Measurements from ENCODE around the gene PDLIM3. TPM values are rescaled to one million over a fixed set of nuclear protein-coding genes. Genes with fewer than 3 reads are reported as not detected.
A peak's percentile ranks its signal among the peaks of the same experiment; 100 is the strongest.
"Not testable (repeated sequence)": the region's sequence is repeated elsewhere in the genome, so short reads cannot be mapped to it uniquely, and the experiment has no call there.

Gene PDLIM3
- total RNA-seq, 1 donor = 3.0 TPM

DNA sequence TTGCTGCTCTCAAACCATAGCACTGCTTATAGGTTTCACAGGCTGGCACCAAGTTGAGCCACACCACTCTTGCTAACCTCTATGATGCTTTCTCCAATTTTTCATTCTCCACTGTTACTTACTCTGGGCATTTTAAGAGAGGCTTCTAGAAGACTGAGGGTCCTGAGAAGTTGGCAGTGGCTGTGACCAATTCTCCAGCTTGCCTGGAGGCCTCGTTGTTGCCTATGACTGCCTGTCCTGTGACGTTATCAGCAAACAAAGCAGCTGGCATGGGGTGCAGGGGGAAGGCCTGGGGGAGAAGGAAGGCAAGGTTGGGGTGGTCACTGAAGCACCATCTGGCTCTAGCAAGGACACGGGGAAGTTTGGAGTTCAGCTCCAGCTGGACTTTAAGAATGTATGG is 30.4 kb upstream of the PDLIM3 start:
- TF ChIP-seq CTCF (IDR thresholded peaks at IDR 0.05; ENCODE audit: insufficient read depth, low read length) = no peak
- no peak for DNase-seq (ENCODE audit: low read depth)

GRCh38 chr4:185564349-185564748 is 29.0 kb upstream of the PDLIM3 start:
- H3K4me3 ChIP-seq (ENCODE audit: low read depth, low read length) = no peak overlapping the region
- DNase-seq (ENCODE audit: low read depth) = no peak
- TF ChIP-seq CTCF (IDR thresholded peaks at IDR 0.05; ENCODE audit: insufficient read depth, low read length) = no peak

More for the DNA sequence above, 30.4 kb upstream of the PDLIM3 start:
- no peak overlapping the region for H3K4me3 ChIP-seq (ENCODE audit: low read depth, low read length)

DNA sequence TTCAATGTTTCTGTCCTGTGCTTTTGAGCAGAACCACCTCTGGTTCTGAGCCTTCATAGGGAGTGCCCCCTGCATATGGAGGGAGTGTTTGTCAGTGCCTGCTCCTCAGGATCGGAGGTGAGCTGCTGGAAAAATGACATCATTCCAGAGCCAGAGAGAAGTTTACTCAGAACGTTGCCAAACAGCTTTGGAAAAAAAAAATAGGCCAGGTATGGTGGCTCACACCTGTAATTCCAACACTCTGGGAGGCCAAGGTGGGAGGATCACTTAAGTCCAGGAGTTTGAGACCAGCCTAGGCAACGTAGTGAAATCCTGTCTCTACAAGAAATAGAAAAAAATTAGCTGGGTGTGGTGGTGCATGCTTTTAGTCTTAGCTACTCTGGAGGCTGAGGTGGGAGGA is 27.2 kb upstream of the PDLIM3 start:
- TF ChIP-seq CTCF (IDR thresholded peaks at IDR 0.05; ENCODE audit: insufficient read depth, low read length) = no peak
- no peak for DNase-seq (ENCODE audit: low read depth)
- no peak overlapping the region for H3K4me3 ChIP-seq (ENCODE audit: low read depth, low read length)

DNA sequence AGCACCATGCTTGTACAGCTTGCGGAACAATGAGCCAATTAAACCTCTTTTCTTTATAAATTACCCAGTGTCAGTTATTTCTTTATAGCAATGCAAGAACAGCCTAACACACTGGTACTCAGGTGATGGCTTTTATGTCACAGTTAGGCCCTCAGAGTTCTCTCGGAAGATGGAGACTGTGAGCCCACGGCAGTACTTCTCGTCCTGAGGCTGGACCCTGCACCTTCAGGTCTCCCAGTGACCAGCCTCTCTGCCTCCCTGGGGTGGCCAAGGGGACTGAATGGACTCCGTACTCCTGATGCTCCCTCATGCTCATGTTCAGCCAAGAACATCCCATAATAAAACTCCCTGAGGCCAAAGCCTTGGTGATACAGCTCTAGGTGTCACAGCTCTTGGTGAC is 25.0 kb upstream of the PDLIM3 start:
- H3K4me3 ChIP-seq (ENCODE audit: low read depth, low read length) = no peak overlapping the region
- no peak for DNase-seq (ENCODE audit: low read depth)
- TF ChIP-seq CTCF (IDR thresholded peaks at IDR 0.05; ENCODE audit: insufficient read depth, low read length) = no peak

- TF ChIP-seq CTCF (IDR thresholded peaks at IDR 0.05; ENCODE audit: insufficient read depth, low read length) = no peak
- DNase-seq (ENCODE audit: low read depth) = peak; percentile 27
- H3K4me3 ChIP-seq (ENCODE audit: low read depth, low read length) = no peak overlapping the region
These were observed 24.6 kb upstream of the PDLIM3 start for GRCh38 chr4:185559915-185560281.

GRCh38 chr4:185559251-185559914 is 24.1 kb upstream of the PDLIM3 start:
- DNase-seq (ENCODE audit: low read depth) = not testable (repeated sequence)

DNA sequence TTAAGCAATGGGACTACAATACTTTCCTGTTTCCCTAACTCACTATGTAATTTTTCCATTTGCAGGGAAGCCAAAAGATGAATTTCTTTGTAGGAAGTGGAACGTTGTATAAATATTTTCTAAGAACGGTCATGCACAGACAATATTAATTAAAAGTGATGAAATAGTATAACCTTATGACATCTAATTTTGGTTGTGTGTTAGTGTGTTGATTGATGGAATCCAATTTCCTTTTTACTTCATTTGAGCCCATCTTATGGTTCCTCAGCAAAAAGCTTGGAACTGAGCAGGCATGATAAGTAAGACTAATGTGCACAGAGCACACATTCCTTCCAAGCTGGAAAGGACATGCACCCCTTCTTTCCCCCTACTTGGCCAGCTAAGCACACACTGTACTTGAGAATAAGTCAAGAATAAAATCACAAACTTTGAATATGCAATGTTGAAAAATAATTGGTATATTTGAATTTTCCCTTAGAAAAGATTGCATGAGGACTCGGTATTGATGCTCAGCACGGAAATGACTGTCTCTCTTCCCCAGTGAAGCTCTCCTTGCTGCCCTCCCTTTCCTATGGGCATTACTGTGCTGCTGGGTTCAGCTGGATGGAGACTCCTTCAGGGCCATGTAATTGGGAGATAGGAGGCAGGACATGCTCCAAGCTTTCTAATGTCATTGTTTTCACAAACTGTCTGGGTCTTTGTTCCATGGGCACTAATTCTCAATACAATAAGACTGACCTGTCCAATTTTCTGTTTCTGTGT is 19.2 kb upstream of the PDLIM3 start:
- DNase-seq (ENCODE audit: low read depth) = no peak
- no peak overlapping the region for H3K4me3 ChIP-seq (ENCODE audit: low read depth, low read length)
- no peak for TF ChIP-seq CTCF (IDR thresholded peaks at IDR 0.05; ENCODE audit: insufficient read depth, low read length)

More at GRCh38 chr4:185559251-185559914, 24.1 kb upstream of the PDLIM3 start:
- H3K4me3 ChIP-seq (ENCODE audit: low read depth, low read length) = not testable (repeated sequence)

All from fibroblast of the aortic adventitia (primary cell).